A673 (cell line): ENCODE measurements around the gene CDH24. TPM values are rescaled to one million over a fixed set of nuclear protein-coding genes. Genes with fewer than 3 reads are reported as not detected.
"Not testable (repeated sequence)": the region's sequence is repeated elsewhere in the genome, so short reads cannot be mapped to it uniquely, and the experiment has no call there.

ENCODE experiments used
- BruUV-seq: library from RNA; stranded (reverse); fragments of 400-500 nt; replicated peaks from 2 replicates; lab custom pipeline; 2021; lab: Mats Ljungman, UMichigan
- CTCF ChIA-PET: fragments of 300-600 bp; sonication (Branson Sonifier 250); formaldehyde crosslinking; loops from one replicate; lab custom pipeline; 2022; ENCODE audit warnings: antibody characterized with exemption; lab: Charles Lee
- POLR2A ChIA-PET: fragments of 300-600 bp; sonication (Branson Sonifier 250); formaldehyde crosslinking; loops from one replicate; lab custom pipeline; 2022; ENCODE audit warnings: antibody characterized with exemption; ENCODE audit not compliant: low non-redundant PET; lab: Charles Lee
- DNase-seq: peaks from one replicate; pipeline ENCODE4 v3.0.0-alpha.2; 2015; ENCODE audit warnings: low spot score
- H3K27ac ChIP-seq: fragments of 200-600 bp; sonication (generic); 2 replicates; pipeline ENCODE4 v1.5.1; 2016; ENCODE audit warnings: mixed run types, low read depth, mild to moderate bottlenecking, mixed read lengths, antibody characterized with exemption, low read length; ENCODE audit not compliant: poor library complexity, severe bottlenecking
- H3K27me3 ChIP-seq: fragments of 200-600 bp; sonication (generic); replicated peaks from 2 replicates; pipeline ENCODE4 v1.6.1; 2017; ENCODE audit warnings: mixed run types, low read depth, mild to moderate bottlenecking, mixed read lengths, antibody characterized with exemption, low read length; ENCODE audit not compliant: insufficient read depth, poor library complexity
- H3K36me3 ChIP-seq: fragments of 200-600 bp; sonication (generic); 2 replicates; pipeline ENCODE4 v1.6.1; 2016; ENCODE audit warnings: mixed run types, mild to moderate bottlenecking, mixed read lengths, antibody characterized with exemption, low read length; ENCODE audit not compliant: insufficient read depth, poor library complexity, severe bottlenecking
- H3K4me1 ChIP-seq: fragments of 200-600 bp; sonication (generic); 2 replicates; pipeline ENCODE4 v1.6.1; 2017; ENCODE audit warnings: mixed run types, mild to moderate bottlenecking, mixed read lengths, antibody characterized with exemption, low read length; ENCODE audit not compliant: insufficient read depth, poor library complexity, severe bottlenecking
- H3K4me3 ChIP-seq: fragments of 200-600 bp; sonication (generic); 2 replicates; pipeline ENCODE4 v1.5.1; 2016; ENCODE audit warnings: low read depth, mixed run types, mild to moderate bottlenecking, mixed read lengths, low read length; ENCODE audit not compliant: poor library complexity, severe bottlenecking
- H3K9me3 ChIP-seq: fragments of 200-600 bp; sonication (generic); 2 replicates; pipeline ENCODE4 v1.6.1; 2016; ENCODE audit warnings: mixed run types, low read depth, mild to moderate bottlenecking, mixed read lengths, antibody characterized with exemption, low read length; ENCODE audit not compliant: poor library complexity, severe bottlenecking
- CTCF ChIP-seq: fragments of 300-800, 200-600 bp; sonication (generic); conservative IDR thresholded peaks from 2 replicates; pipeline ENCODE4 v1.5.1; 2017; ENCODE audit warnings: low read depth, mild to moderate bottlenecking, antibody characterized with exemption, low read length, moderate library complexity, mixed read lengths
- EZH2 ChIP-seq: fragments of 200-600 bp; sonication (generic); IDR thresholded peaks from 2 replicates; pipeline ENCODE4 v1.6.1; 2017; ENCODE audit warnings: borderline replicate concordance, low read depth, mild to moderate bottlenecking, mixed read lengths, antibody characterized with exemption, low read length; ENCODE audit not compliant: poor library complexity, severe bottlenecking
- intact Hi-C: fragments of 100-400 bp; cut with micrococcal nuclease; formaldehyde crosslinking; loops from one replicate; pipeline ENCODE4 v1.10.0; 2022; ENCODE audit not compliant: unreplicated experiment
- total RNA-seq: library from RNA; stranded (reverse); gene quantifications from 2 replicates; pipeline ENCODE4 v1.2.3, GENCODE V29; 2021

Gene CDH24
- total RNA-seq, 1 experiment from 2014 or later, result 44.8 TPM

- ChIA-PET CTCF (no interaction called here), POLR2A (no interaction called here)
- Histone ChIP-seq H3K27ac (no peak overlapping the region), H3K4me3 (no peak overlapping the region), H3K4me1 (peaks cover 28% of the 10 kb centered on the region), H3K9me3 (no peaks in the 10 kb centered on the region), H3K36me3 (no peaks in the 10 kb centered on the region), H3K27me3 (no peaks in the 10 kb centered on the region)
- no TSS peak for BruUV-seq
- TF ChIP-seq EZH2, result no peak
- no peak for TF ChIP-seq CTCF
- no peak for DNase-seq
- intact Hi-C loops, result no loop called here
Observed at GRCh38 chr14:23018107-23018506, 39.2 kb downstream of the CDH24 start.

DNA sequence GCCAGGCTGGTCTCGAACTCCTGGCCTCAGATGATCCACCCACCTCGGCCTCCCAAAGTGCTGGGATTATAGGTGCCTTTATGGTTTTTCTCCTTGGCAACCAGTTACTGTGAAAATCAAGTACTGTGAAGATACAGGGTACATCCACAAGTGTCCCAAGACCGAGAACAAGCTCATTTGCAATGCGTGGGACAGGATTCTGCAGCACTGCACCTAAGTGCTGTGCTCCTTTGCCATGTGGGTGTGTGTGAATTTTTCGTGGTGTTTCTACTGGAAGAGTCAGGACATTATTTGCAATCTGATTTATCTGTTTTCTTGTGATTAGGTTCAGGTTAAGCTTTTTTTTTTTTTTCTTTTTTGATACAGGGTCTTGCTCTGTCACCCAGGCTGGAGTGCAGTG, 40.2 kb downstream of the CDH24 start:
- TF ChIP-seq EZH2 (no peak), CTCF (no peak)
- CTCF ChIA-PET, result no interaction called here
- POLR2A ChIA-PET, result interaction anchor here (0.7 kb wide), 1 partner anchor 267 kb away, joined by 8 read pairs; no protein-coding TSS in a partner anchor
- intact Hi-C loops, result no loop called here
- no peak overlapping the region for H3K4me3 ChIP-seq
- no peaks in the 10 kb centered on the region for H3K27me3 ChIP-seq
- H3K27ac ChIP-seq, result no peak overlapping the region
- no peaks in the 10 kb centered on the region for H3K36me3 ChIP-seq
- no TSS peak for BruUV-seq
- no peak for DNase-seq
- H3K4me1 ChIP-seq, result peaks cover 18% of the 10 kb centered on the region
- H3K9me3 ChIP-seq, result no peaks in the 10 kb centered on the region

DNA sequence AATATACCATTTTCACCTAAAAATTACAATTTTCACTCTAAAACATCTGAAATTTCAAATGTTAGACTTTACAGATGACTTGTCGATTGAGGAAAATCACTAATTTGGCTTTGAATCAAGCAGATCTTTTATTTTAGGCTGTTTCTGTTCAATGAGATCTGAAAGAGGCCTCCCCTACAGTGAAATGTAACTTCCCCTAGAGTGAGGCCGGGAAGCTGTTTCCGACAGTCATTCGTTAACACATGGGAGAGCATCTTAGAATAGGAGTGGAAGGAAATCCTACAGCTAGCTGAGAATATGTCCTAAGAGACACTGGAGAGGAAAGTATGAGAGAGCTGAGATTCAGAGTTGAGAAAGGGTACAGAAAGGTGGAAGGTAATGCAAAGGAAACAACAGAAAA, 41.7 kb downstream of the CDH24 start:
- TF ChIP-seq CTCF (no peak), EZH2 (no peak)
- intact Hi-C loops, result no loop called here
- Histone ChIP-seq H3K4me3 (no peak overlapping the region), H3K36me3 (no peaks in the 10 kb centered on the region), H3K9me3 (no peaks in the 10 kb centered on the region), H3K27me3 (no peaks in the 10 kb centered on the region), H3K27ac (peak overlapping the region; percentile 12), H3K4me1 (peaks cover 3% of the 10 kb centered on the region)
- ChIA-PET POLR2A (no interaction called here), CTCF (no interaction called here)
- no TSS peak for BruUV-seq
- no peak for DNase-seq

DNA sequence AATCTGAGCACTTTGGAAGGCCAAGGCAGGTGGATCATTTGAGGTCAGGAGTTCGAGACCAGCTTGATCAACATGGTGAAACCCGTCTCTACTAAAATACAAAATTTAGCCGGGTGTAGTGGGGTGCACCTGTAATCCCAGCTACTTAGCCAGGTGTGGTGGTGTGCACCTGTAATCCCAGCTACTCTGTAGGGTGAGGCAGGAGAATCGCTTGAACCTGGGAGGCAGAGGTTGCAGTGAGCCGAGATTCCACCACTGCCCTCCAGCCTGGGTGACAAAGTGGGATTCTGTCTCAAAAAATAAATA, 43.6 kb downstream of the CDH24 start:
- H3K4me1 ChIP-seq, DNase-seq, H3K27me3 ChIP-seq, intact Hi-C loops, POLR2A ChIA-PET, H3K27ac ChIP-seq, H3K36me3 ChIP-seq, CTCF ChIA-PET, BruUV-seq, H3K4me3 ChIP-seq, H3K9me3 ChIP-seq: not testable (repeated sequence)
